RWPE1 (cell line): Measurements from ENCODE around the gene SNRPB.
"Not testable (repeated sequence)": the region's sequence is repeated elsewhere in the genome, so short reads cannot be mapped to it uniquely, and the experiment has no call there.

ENCODE experiments used
- CTCF ChIA-PET: fragments of 350-600 bp; sonication (Branson Sonifier 250); formaldehyde crosslinking; extraction: SDS; loops from one replicate; lab custom pipeline; 2021; lab: Yijun Ruan, JAX
- POLR2A ChIA-PET: fragments of 400-600 bp; formaldehyde crosslinking; extraction: SDS; loops from one replicate; lab custom pipeline; 2020; ENCODE audit warnings: antibody characterized with exemption; ENCODE audit not compliant: low non-redundant PET; lab: Yijun Ruan, JAX
- DNase-seq: peaks from one replicate; pipeline ENCODE4 v3.0.0; 2012; ENCODE audit warnings: low spot score
- H3K27ac ChIP-seq: fragments of 450-650 bp; 2 replicates; pipeline ENCODE4 v1.5.1; 2017
- TF ChIP-seq, protein P1 (sequence below): fragments of 450-650 bp; conservative IDR thresholded peaks from 2 replicates; pipeline ENCODE4 v1.5.1; 2017; ENCODE audit warnings: low read depth, mild to moderate bottlenecking

SNRPB gene

DNA sequence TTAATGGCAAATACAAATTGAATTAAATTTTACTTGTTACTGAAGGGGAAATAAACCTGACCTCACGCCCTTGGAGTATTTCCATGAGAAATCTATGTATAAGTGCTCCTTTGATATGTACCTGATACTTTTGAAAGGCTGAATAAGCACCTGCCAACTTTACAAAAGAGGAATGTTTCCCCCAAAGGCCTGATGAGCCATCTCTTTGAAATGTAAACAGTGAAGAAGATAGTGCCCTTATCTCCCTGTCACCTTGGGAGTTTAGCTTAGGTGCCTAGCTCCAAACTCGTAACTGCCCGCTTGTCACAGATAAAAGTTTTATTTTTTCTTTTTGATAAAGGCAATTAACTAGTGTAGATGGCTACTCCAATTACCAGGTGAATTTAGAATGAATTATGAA is 39.2 kb upstream of the SNRPB start:
- POLR2A ChIA-PET: no interaction called here
- no peak for DNase-seq
- CTCF ChIA-PET: interaction anchor here (0.7 to 1.2 kb wide), 2 partner anchors 11 to 12 kb away, joined by 3 to 5 read pairs; no protein-coding TSS in a partner anchor

DNA sequence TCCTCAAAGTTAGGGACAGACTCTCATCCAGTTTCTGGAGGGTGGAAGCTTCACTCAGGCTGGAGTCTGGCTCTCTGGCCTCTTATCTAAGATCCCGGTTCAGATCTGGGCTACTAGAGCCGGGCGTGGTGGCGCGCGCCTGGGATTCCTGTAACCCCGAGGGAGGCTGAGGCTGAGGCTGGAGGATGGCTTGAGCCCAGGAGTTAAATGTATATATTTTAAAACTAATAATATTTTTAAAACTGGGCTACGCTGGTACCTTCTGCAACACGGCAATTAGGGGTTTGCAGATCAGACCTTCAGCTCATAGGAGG is 38.8 kb upstream of the SNRPB start:
- peak overlapping the region; percentile 76 for H3K27ac ChIP-seq
- TF ChIP-seq, protein P1, sequence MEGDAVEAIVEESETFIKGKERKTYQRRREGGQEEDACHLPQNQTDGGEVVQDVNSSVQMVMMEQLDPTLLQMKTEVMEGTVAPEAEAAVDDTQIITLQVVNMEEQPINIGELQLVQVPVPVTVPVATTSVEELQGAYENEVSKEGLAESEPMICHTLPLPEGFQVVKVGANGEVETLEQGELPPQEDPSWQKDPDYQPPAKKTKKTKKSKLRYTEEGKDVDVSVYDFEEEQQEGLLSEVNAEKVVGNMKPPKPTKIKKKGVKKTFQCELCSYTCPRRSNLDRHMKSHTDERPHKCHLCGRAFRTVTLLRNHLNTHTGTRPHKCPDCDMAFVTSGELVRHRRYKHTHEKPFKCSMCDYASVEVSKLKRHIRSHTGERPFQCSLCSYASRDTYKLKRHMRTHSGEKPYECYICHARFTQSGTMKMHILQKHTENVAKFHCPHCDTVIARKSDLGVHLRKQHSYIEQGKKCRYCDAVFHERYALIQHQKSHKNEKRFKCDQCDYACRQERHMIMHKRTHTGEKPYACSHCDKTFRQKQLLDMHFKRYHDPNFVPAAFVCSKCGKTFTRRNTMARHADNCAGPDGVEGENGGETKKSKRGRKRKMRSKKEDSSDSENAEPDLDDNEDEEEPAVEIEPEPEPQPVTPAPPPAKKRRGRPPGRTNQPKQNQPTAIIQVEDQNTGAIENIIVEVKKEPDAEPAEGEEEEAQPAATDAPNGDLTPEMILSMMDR: no peak
- ChIA-PET POLR2A (no interaction called here), CTCF (interaction anchor here (0.6 to 2.6 kb wide), 4 partner anchors 11 to 430 kb away, joined by 3 to 7 read pairs (median 4); no protein-coding TSS in a partner anchor)
- no peak for DNase-seq

More for the DNA sequence above, 39.2 kb upstream of the SNRPB start:
- TF ChIP-seq, protein P1: no peak
- no peak overlapping the region for H3K27ac ChIP-seq

DNA sequence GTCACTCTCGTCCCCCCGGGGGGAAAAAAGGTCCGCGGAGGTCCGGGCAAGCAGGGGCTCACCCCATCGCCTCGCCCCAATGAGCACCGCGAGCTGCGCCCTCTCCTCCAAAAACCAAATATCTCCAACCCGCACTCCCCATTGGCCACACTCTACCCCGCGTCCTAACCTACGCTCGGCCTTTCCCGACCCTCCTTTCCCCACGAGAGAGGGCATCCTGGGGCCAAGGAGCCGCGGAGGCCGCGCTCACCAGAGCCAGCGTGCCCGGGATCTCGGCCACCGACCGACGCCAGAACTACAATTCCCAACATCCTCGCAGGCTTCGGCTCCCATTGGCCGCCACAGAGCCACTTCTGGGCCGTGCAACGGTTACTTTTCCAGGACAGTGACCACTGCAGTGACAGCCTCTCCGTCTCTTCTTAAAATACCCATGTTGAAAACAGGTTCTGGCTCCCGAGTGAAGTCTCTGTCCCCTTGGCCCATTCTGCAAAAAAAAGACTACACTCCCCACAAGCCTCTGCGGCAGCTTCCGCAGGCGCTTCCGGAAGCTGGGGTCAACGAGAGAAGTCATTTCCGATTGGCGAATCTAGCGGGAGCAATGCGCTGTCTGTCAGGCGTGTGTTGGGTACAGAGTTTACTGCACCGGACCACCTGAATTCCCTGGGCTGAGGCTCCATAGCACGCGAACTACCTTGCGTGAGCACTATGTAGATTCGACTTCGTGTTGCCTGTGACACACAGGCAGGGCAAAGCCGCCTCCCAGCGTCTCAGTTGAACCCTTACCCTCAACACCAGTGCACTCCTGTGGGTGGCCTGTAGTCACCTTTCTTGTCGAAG is 38.3 kb upstream of the SNRPB start, which contains the start of gene ZNF343:
Gene ZNF343, minus strand, starts transcription at position 285 of the 837 bp plus-strand sequence. CDS start 15,020 bp downstream, outside the sequence.
- peak; percentile 92 for DNase-seq
- peak within 1 kb of the TSS; percentile 76 for H3K27ac ChIP-seq
- TF ChIP-seq, protein P1: no peak
- POLR2A ChIA-PET: interaction anchor here (0.5 kb wide), 1 partner anchor 94 kb away, joined by 4 read pairs; no protein-coding TSS in a partner anchor
- CTCF ChIA-PET: interaction anchor here (0.6 to 2.6 kb wide), 3 partner anchors 13 to 431 kb away, joined by 3 to 7 read pairs (median 5); no protein-coding TSS in a partner anchor

DNA sequence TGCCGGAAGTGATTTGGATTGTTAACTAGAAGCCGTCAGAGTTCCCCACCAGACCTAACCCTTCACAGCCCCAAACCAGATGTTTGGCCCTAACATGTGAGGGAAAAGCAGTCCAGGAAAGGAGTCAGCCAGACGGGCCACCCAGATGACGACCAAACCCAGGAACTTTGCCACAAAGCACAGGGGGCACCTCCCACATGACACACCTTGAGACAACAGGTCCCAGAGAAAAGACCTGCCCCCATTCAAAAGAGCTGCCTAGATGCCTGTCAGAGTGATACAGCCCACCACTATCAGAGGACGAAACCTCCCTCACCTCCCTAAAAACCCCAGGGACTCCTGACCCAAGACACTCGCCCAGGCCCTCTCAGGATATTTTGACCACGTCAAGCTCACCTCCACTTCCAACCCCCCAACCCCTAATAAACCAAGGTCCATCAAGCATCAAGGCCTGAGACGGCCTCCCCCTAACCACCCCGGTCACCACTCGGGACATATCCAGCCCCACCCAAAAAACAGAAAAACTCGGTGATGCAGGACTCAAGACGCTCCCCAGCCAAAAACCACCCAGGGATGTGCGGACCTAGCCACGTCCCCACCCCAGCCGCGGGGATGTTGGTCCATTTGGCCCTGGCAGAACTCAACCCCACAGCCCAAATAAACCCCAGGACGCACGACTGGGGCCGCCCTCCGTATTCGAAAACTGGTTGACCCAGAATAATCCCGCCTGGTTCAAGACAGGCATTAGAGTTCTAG is 37.5 kb upstream of the SNRPB start:
- TF ChIP-seq, protein P1: no peak
- peak overlapping the region; percentile 76 for H3K27ac ChIP-seq
- DNase-seq: peak; percentile 50
- ChIA-PET POLR2A (interaction anchor here (0.8 to 1.2 kb wide), 2 partner anchors 15 to 1288 kb away, joined by 3 to 13 read pairs; partner anchors contain the start of gene CDC25B), CTCF (interaction anchor here (0.6 to 2.6 kb wide), 3 partner anchors 14 to 300 kb away, joined by 4 to 7 read pairs (median 7); no protein-coding TSS in a partner anchor)

DNA sequence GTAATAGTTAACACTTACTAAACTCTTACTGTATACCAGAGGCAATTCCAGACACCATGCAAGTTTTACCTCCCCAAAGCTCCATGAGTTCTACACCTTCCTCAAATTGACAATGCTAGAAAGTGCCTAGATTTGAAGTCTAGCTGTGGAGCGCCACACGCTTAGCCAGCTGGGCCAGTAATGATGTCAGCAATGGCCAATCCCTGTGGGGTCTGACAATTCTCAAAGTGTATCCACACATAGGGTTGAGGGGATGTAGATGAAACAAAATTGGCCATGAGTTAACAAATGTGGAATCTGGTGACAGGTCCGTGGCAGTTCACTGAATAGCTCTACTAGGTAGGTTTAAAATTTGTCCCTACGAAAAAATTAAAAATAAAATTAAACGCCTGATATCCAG is 36.9 kb upstream of the SNRPB start:
- TF ChIP-seq, protein P1: no peak
- no peak for DNase-seq
- ChIA-PET CTCF (interaction anchor here (0.6 to 2.6 kb wide), 3 partner anchors 14 to 300 kb away, joined by 4 to 7 read pairs (median 7); no protein-coding TSS in a partner anchor), POLR2A (interaction anchor here (0.8 to 1.2 kb wide), 2 partner anchors 15 to 1289 kb away, joined by 3 to 13 read pairs; partner anchors contain the start of gene CDC25B)
- H3K27ac ChIP-seq: peak overlapping the region; percentile 76

DNA sequence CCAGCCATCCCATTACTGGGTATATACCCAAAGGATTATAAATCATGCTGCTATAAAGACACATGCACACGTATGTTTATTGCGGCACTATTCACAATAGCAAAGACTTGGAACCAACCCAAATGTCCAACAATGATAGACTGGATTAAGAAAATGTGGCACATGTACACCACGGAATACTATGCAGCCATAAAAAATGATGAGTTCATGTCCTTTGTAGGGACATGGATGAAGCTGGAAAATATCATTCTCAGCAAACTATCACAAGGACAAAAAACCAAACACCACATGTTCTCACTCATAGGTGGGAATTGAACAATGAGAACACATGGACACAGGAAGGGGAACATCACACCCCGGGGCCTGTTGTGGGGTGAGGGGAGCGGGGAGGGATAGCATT is 35.8 kb upstream of the SNRPB start:
- DNase-seq, POLR2A ChIA-PET, H3K27ac ChIP-seq, CTCF ChIA-PET: not testable (repeated sequence)

DNA sequence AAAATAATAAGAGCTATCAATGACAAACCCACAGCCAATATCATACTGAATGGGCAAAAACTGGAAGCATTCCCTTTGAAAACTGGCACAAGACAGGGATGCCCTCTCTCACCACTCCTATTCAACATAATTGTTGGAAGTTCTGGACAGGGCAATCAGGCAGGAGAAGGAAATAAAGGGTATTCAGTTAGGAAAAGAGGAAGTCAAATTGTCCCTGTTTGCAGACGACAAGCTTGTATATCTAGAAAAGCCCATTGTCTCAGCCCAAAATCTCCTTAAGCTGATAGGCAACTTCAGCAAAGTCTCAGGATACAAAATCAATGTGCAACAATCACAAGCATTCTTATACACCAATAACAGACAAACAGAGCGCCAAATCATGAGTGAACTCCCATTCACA is 34.2 kb upstream of the SNRPB start:
- CTCF ChIA-PET, POLR2A ChIA-PET, DNase-seq, H3K27ac ChIP-seq: not testable (repeated sequence)

DNA sequence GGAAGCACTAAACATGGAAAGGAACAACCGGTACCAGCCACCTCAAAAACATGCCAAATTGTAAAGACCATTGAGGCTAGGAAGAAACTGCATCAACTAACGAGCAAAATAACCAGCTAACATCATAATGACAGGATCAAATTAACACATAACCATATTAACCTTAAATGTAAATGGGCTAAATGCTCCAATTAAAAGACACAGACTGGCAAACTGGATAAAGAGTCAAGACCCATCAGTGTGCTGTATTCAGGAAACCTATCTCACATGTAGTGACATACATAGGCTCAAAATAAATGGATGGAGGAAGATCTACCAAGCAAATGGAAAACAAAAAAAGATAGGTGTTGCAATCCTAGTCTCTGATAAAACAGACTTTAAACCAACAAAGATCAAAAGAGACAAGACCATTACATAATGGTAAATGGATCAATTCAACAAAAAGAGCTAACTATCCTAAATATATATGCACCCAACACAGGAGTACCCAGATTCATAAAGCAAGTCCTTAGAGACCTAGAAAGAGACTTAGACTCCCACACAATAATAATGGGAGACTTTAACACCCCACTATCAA is 32.3 kb upstream of the SNRPB start:
- DNase-seq, H3K27ac ChIP-seq, CTCF ChIA-PET, POLR2A ChIA-PET: not testable (repeated sequence)
